Prostate gland (tissue), 2 donors: ENCODE measurements around the gene CREB1.

Experiments
- POLR2A ChIP-seq: fragments of 450-650 bp; IDR thresholded peaks from one replicate; pipeline ENCODE4 v1.6.1; 2016; ENCODE audit warnings: antibody characterized with exemption, mild to moderate bottlenecking
- TF ChIP-seq, protein P1 (sequence below), 4 experiments: fragments of 200-600 bp in 2 of 4; fragments of 450-650 bp in 2 of 4; sonication (generic) in 2 of 4; IDR thresholded peaks; 1 replicate in 3 of 4; 2 replicates in 1 of 4; pipeline ENCODE4 v1.5.1; 2016 to 2019; ENCODE audit warnings: antibody characterized with exemption in 4 of 4, mild to moderate bottlenecking in 2 of 4, moderate library complexity in 2 of 4

DNA sequence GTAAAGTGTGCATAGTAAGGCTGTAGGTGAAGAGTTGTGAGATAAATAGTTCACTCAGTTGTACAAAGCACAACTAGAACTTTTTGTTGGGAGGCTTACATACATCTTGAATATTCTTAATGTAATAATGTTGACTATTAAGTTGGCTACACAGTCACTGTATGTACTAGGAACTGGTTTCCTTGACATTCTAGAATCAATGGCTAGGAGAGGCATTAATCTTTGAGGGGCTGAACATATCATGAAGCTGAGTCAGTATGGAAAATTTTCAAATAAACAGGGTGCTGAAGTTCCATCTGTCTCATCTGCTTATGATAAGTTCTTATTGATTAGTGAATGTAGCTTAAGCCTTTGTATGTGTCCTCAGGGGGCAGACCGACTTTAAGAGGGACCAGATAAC lies 72.0 kb downstream of the CREB1 start:
- TF ChIP-seq, protein P1, sequence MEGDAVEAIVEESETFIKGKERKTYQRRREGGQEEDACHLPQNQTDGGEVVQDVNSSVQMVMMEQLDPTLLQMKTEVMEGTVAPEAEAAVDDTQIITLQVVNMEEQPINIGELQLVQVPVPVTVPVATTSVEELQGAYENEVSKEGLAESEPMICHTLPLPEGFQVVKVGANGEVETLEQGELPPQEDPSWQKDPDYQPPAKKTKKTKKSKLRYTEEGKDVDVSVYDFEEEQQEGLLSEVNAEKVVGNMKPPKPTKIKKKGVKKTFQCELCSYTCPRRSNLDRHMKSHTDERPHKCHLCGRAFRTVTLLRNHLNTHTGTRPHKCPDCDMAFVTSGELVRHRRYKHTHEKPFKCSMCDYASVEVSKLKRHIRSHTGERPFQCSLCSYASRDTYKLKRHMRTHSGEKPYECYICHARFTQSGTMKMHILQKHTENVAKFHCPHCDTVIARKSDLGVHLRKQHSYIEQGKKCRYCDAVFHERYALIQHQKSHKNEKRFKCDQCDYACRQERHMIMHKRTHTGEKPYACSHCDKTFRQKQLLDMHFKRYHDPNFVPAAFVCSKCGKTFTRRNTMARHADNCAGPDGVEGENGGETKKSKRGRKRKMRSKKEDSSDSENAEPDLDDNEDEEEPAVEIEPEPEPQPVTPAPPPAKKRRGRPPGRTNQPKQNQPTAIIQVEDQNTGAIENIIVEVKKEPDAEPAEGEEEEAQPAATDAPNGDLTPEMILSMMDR (IDR thresholded peaks at IDR 0.05) = no peak
- TF ChIP-seq POLR2A = no peak
